DLD1 (cell line): Measurements from ENCODE around the gene ZBTB42.

Experiments
- in situ Hi-C: cut with HindIII; loops from 2 replicates; pipeline ENCODE4 v1.10.0; 2017; ENCODE audit warnings: low sequenced_read_pairs

The ZBTB42 gene

DNA sequence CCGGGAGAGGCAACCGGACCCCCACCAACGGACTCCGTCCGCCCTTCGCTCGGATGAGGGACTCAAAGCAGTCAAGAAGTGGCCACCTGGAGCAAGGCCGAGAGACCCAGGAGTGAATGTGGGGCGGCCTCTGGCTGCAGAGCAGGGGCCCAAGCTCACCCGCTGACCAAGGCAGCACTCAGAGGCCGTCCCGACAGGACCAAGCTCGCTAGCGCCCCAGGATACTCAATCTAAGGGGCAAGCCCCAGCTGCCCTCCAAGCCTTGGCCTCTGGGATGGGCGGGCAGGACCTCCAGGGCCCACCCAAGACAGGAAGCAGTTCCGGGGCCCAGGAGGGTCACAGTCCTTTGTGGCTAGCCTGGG is 6.3 kb upstream of the ZBTB42 start:
- in situ Hi-C loops: no loop called here

DNA sequence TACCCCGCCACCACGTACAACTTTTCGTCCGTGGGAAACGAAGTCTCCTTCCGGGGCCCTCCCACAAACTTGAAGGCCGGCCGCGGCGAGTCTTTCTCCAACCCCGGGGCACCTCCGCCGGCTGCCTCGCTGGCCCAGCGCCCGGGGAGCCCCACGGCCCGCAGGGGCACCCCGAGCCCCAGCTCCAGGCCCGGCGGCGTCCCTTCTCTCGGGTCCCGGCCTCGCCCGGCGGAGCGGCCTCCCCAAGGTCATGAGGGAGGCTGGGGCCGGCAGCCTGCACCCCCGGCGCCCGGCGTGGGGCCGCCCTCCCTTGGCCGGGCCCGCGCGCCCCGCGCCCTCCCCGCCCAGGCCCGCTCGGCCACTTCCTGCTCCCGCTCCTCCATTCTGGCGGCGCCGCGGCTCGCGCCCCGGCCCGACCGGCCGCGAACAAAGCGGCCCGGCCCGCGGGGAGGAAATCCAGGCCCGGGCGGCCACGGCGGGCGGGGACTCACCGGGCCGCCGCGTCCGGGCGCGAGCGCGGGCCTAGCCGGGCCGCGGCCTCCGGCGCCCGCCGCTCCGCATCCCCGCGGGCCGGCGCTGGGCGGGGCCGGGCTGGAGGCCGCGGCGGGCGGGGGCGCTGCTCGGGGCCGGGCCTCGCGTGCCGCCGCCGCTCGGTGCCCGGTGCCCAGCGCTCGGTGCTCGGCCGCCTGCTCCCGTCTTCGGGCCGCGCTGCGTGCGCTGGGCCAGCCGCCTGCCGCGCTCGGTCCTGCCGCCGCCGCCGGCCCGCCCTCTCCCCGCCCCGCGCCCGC is 5.7 kb upstream of the ZBTB42 start, which contains the start of gene AKT1:
AKT1 (minus strand) TSS at position 756 of the 788 bp plus-strand sequence. CDS start 3,105 bp downstream, outside the sequence.
- in situ Hi-C loops: no loop called here

GRCh38 chr14:104795781-104796686 is 4.9 kb upstream of the ZBTB42 start:
- in situ Hi-C loops: no loop called here

DNA sequence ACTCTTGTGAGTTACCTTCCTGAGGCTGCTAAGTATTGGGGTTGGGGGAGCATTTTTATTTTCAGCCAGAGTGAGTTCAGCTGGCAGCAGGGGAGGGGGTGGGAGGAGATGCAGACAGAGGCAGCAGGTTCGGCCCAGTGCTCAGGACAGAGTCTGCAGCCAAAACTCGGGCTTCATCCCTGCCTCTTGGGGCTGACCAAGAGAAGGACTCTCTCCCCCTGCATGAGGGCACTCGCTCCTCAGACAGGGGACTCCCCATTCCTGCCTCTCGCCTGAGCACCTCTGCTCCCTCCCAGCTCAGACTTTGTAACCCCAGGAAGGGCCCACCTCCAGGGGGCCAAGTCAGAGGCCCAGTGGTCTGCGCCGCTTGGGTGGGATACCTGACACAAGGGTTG is 4.2 kb upstream of the ZBTB42 start:
- in situ Hi-C loops: no loop called here

DNA sequence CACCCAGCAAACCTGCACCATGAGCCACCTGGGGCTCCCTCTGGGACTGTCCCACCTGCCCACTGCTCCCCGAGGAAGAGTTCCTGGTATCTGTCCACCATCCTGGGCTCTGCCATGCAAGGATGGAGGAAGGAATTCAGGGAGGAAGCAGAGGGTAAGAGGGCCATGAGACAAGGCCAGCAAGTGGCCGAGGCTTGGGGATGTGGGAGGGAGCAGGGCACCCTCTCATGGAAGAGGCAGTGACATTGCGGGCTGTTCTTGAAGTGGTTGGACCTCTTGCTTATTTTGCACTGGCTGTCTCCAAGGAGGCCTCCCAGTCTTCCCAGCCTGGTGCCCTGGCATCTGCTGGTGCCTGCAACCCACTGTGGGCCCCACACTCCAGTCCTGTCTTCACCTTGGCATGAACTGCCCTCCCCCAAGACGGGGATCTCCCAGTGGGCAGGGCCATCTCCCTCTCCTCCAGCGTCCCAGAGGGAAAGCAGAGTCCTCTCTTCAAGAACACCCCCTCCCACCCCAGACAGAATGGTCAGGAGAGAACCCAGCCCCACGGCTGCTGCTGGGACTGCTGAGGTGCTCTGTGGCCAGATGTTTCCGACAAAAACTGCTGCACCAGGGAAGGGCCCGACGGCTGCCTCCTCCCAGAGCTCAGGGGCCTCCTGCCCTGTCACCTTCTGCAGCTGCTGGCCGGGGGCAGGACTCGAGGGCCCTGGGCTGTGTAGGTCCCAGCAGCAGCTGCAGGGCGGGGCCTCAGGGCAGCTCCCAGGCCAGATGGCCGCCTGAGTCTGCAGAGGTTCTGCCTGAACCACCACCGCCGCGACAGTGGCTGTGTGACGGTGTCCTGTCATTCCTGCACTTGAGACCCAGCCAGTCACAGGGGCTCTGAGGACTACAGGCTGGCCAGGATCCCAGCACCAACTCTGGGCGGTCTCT is 3.5 kb upstream of the ZBTB42 start:
- in situ Hi-C loops: no loop called here

- in situ Hi-C loops: no loop called here
These were observed 2.3 kb upstream of the ZBTB42 start for GRCh38 chr14:104798300-104799243.

DNA sequence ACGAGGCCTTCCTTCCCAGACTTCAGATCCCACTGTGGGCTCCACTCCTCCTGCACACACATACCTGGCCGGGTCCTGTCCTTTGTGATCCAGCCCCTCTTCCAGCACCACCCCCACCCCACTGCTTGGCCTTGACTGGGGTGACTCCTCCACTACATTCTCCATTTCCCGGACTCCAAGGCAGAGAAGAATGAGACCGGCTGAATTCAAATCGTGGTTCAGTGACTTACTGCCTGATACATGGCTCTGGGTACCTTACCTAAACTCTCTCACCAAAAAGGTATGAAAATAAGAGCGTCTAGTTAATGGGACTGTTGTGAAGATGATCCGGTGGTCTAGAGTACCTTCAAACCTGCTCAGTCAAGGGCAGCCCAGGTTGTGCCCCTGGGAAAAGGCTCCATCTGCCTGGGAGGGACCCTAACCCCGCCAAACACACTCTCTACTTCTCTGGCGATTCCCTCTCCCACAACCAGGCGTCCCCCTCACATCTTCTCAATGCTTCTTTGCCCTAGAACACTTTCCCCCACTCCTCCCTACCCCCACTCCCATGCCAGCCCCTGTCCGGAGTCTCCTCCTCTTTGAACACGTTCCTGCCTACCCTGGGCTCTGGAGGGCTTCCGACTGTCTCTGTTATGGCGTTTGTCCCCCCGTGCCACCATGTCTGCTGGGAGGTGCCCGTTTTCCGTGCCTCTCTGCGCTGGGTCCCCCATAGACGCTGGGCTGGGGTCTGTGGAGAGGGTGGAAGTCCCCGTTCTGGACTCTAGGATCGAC is 1.5 kb upstream of the ZBTB42 start:
- in situ Hi-C loops: no loop called here

DNA sequence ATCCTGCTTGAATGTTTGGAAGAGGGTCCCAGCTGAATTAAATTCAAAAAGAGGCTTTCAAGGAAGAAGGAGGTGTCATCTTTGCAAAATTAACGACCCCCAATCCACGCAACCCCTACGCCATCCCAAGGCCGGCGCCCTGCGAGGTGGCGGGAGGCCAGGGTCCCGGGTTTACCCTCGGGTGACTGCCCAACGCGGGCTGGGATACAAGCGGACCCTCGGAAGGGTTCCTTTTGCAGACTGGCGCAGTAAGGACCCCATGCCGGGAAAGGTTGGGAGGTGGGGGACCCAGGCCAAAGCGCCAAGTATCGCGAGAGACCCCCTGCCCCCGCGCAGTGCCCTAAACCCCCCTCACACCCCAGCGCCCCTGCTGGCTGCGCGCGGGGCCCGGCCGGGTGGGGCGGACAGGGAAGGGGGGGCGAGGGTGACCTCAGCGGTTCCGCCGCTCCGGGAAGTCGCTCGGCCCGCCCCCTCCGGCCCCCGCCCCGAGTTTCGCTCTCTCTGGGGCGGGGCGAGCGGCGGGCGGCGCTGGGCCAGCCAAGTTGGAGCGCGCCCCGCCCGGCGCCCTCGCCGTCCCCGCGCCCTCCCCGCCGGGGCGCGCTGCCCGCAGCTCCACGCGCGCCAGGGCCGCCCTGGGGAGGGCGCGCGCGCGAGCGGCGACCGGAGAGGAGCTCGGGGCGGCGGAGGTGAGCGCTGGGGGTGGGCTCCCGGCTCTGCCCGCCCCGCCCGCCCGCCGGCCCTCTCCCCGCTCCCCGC is 708 bp upstream of the ZBTB42 start:
- in situ Hi-C loops: no loop called here

DNA sequence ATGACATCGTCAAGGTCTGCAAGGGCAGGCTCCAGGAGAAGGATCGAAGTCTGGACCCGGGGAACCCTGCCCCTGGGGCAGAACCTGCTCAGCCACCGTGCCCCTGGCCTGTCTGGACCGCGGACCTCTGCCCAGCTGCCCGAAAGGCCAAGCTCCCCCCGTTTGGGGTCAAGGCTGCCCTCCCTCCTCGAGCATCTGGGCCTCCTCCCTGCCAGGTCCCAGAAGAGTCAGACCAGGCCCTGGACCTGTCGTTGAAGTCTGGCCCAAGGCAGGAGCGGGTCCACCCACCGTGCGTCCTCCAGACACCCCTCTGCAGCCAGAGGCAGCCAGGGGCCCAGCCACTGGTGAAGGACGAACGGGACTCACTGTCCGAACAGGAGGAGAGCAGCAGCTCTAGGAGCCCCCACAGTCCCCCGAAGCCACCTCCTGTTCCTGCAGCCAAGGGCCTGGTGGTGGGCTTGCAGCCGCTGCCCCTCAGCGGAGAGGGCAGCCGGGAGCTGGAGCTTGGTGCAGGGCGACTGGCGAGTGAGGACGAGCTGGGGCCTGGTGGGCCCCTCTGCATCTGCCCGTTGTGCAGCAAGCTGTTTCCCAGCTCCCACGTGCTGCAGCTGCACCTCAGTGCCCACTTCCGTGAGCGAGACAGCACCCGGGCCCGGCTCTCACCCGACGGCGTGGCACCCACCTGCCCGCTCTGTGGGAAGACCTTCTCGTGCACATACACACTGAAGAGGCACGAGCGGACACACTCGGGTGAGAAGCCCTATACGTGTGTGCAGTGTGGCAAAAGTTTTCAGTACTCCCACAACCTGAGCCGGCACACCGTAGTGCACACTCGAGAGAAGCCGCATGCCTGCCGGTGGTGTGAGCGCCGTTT is 856 bp downstream of the ZBTB42 start:
- in situ Hi-C loops: no loop called here

- in situ Hi-C loops: no loop called here
These were observed 1.7 kb downstream of the ZBTB42 start for GRCh38 chr14:104802394-104803184.

DNA sequence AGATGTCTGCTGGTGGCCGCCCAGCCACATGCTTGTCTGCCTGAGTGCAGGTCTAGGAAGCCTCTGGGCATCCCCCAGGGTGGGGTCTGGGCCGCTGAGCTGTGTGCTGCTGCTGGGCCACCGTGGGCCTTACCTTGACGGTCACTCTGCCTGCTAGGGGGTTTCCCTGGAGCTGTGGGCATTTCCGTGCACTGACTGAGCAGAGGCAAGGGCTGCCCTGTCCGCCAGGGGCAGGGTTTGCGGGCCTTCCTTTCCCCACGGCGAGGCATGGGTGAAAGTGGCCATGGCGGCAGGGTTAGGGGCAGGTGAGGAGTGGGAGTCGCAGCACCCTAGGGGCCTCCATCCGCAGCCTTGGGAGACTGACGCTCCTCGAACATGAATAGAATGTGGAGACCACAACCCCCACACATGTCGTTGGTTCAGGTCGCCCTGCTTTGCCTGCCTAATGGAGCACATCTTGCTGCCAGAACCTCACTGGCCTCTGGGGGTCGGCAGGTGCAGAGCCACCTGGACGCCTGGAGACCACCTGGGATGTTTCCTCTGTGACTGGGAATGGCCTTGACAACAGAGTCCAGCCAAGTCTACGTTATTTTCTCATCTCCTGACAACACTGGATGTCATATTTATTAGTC is 2.5 kb downstream of the ZBTB42 start:
- in situ Hi-C loops: no loop called here

GRCh38 chr14:104803912-104804410 is 3.1 kb downstream of the ZBTB42 start:
- in situ Hi-C loops: no loop called here

- in situ Hi-C loops: no loop called here
These were observed 3.8 kb downstream of the ZBTB42 start for GRCh38 chr14:104804481-104805325.

DNA sequence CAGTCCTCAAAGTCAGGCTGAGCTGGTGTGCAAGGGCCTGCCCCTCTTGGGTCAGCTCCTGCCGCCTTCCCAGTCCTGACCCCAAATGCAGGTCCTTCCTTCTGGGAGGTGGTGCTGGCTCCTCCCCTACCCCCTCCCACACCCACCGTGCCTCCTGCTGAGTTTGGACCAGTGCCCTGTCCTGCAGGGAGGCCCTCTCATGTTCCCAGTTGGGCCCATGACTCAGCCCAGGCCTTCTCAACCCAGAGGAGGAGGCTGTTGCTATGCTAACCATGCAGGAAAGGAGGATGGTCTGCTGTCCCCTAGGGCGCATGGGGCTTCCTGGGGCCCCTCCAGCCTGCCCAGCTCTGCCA is 4.4 kb downstream of the ZBTB42 start:
- in situ Hi-C loops: no loop called here
